HEK293T (cell line): ENCODE results near the gene CBX4.

Experiments
- ARNT ChIP-seq: fragments of 450-650 bp; IDR thresholded peaks from 2 replicates; pipeline ENCODE4 v1.6.1; 2017; ENCODE audit warnings: mild to moderate bottlenecking
- CTBP1 ChIP-seq: fragments of 450-650 bp; IDR thresholded peaks from 2 replicates; pipeline ENCODE4 v1.6.1; 2016; ENCODE audit warnings: borderline replicate concordance
- ELF4 ChIP-seq: fragments of 450-650 bp; IDR thresholded peaks from 2 replicates; pipeline ENCODE4 v1.6.1; 2017; ENCODE audit warnings: antibody characterized with exemption
- FOXM1 ChIP-seq: fragments of 450-650 bp; IDR thresholded peaks from 2 replicates; pipeline ENCODE4 v1.6.1; 2017; ENCODE audit warnings: mild to moderate bottlenecking, borderline replicate concordance
- SP1 ChIP-seq: fragments of 450-650 bp; IDR thresholded peaks from 2 replicates; pipeline ENCODE4 v1.6.1; 2017
- SUZ12 ChIP-seq: fragments of 450-650 bp; IDR thresholded peaks from 2 replicates; pipeline ENCODE4 v1.6.1; 2016; ENCODE audit warnings: mild to moderate bottlenecking
- ZNF384 ChIP-seq: fragments of 450-650 bp; IDR thresholded peaks from 2 replicates; pipeline ENCODE4 v1.6.1; 2016

- TF ChIP-seq FOXM1 (no peak), ARNT (no peak), SUZ12 (no peak), ZNF384 (no peak), CTBP1 (no peak), SP1 (no peak), ELF4 (no peak)
Observed at GRCh38 chr17:79821331-79822095, 17.7 kb downstream of the CBX4 start.
